GM19463 (cell line): Measurements from ENCODE around the gene ANKRD22.
A peak's percentile ranks its signal among the peaks of the same experiment; 100 is the strongest.
"Not testable (repeated sequence)": the region's sequence is repeated elsewhere in the genome, so short reads cannot be mapped to it uniquely, and the experiment has no call there.

ENCODE experiments used
- ATAC-seq: cut with Tn5 transposase; IDR thresholded peaks from one replicate; pipeline ENCODE4 v1.9.1; 2021; ENCODE audit warnings: mild to moderate bottlenecking, moderate library complexity; ENCODE audit not compliant: unreplicated experiment

Gene ANKRD22

GRCh38 chr10:88838766-88839350 lies 12.8 kb downstream of the ANKRD22 start:
- no peak for ATAC-seq

GRCh38 chr10:88837632-88838031 lies 14.0 kb downstream of the ANKRD22 start:
- not testable (repeated sequence) for ATAC-seq

- ATAC-seq, result peak; percentile 8
Measured at GRCh38 chr10:88835910-88836221, 15.8 kb downstream of the ANKRD22 start.

GRCh38 chr10:88835096-88835909 lies 16.3 kb downstream of the ANKRD22 start:
- ATAC-seq, result peak; percentile 76

- ATAC-seq, result no peak
Measured at GRCh38 chr10:88833723-88834122, 17.9 kb downstream of the ANKRD22 start.

- no peak for ATAC-seq
Measured at GRCh38 chr10:88833156-88833555, 18.5 kb downstream of the ANKRD22 start.

- ATAC-seq, result no peak
Measured at GRCh38 chr10:88832376-88832775, 19.3 kb downstream of the ANKRD22 start.

GRCh38 chr10:88831709-88832108 lies 19.9 kb downstream of the ANKRD22 start:
- ATAC-seq, result no peak

GRCh38 chr10:88830643-88831268 lies 20.9 kb downstream of the ANKRD22 start:
- ATAC-seq, result no peak

- no peak for ATAC-seq
Measured at GRCh38 chr10:88828310-88828709, 23.3 kb downstream of the ANKRD22 start.

- ATAC-seq, result no peak
Measured at GRCh38 chr10:88827671-88828070, 24.0 kb downstream of the ANKRD22 start.

GRCh38 chr10:88826388-88826787 lies 25.3 kb downstream of the ANKRD22 start:
- ATAC-seq, result no peak

GRCh38 chr10:88820748-88821401 lies 30.8 kb downstream of the ANKRD22 start:
- no peak for ATAC-seq

GRCh38 chr10:88819290-88819689 lies 32.4 kb downstream of the ANKRD22 start:
- ATAC-seq, result no peak

GRCh38 chr10:88813200-88813599 lies 38.4 kb downstream of the ANKRD22 start:
- no peak for ATAC-seq

GRCh38 chr10:88810196-88810961 lies 41.3 kb downstream of the ANKRD22 start:
- ATAC-seq, result no peak

- no peak for ATAC-seq
Measured at GRCh38 chr10:88809621-88810020, 42.0 kb downstream of the ANKRD22 start.

- ATAC-seq, result no peak
Measured at GRCh38 chr10:88805924-88806323, 45.7 kb downstream of the ANKRD22 start.

GRCh38 chr10:88805361-88805760 lies 46.3 kb downstream of the ANKRD22 start:
- no peak for ATAC-seq

GRCh38 chr10:88804083-88804812 lies 47.4 kb downstream of the ANKRD22 start:
- no peak for ATAC-seq
